ENCODE data around the gene DISP3.

Gene DISP3

GRCh38 chr1:11447903-11448302 is 31.1 kb upstream of the DISP3 start:
- no peak for DNase-seq (ENCODE audit: low spot score)
- Histone ChIP-seq H2BK5ac (ENCODE audit: low read length) (no peak overlapping the region), H3K4me2 (ENCODE audit: insufficient read depth, low read length, poor library complexity, severe bottlenecking) (no peak overlapping the region), H2BK15ac (ENCODE audit: low read length) (no peak overlapping the region), H3K9ac (ENCODE audit: low read depth, low read length, poor library complexity) (no peak overlapping the region), H2BK120ac (ENCODE audit: low read depth, low read length) (no peak overlapping the region), H2BK12ac (ENCODE audit: low read length) (no peak overlapping the region), H3K9me3 (replicated peaks in 1 of 2; ENCODE audit: control insufficient read depth in 2 of 2, insufficient read depth in 1 of 2, low read depth in 1 of 2, low read length in 2 of 2) (no peaks in the 10 kb centered on the region), H3K23ac (ENCODE audit: low read depth, low read length, poor library complexity) (no peak overlapping the region), H3K79me1 (ENCODE audit: low read depth, low read length) (no peaks in the 10 kb centered on the region), H3K36me3 (replicated peaks in 1 of 2; ENCODE audit: control insufficient read depth in 2 of 2, insufficient read depth in 2 of 2, low read length in 2 of 2) (no peaks in the 10 kb centered on the region), H4K8ac (ENCODE audit: low read depth, low read length) (no peak overlapping the region), H3K4me1 (ENCODE audit: control insufficient read depth in 2 of 2, insufficient read depth in 1 of 2, low read depth in 1 of 2, low read length in 2 of 2) (peaks cover 0 to 2% of the 10 kb centered on the region in 2 donors), H3K14ac (ENCODE audit: low read length) (no peak overlapping the region), H3K4ac (ENCODE audit: low read length) (no peak overlapping the region), H2AK5ac (ENCODE audit: low read depth, low read length) (no peak overlapping the region), H3K4me3 (ENCODE audit: low read length in 2 of 2) (no peak overlapping the region), H3K27ac (replicated peaks; ENCODE audit: low read length) (no peak overlapping the region), H3K18ac (ENCODE audit: low read length) (no peak overlapping the region), H4K91ac (ENCODE audit: low read depth, low read length, poor library complexity) (no peak overlapping the region), H3K27me3 (ENCODE audit: control insufficient read depth in 3 of 3, insufficient read depth in 3 of 3, low read depth in 1 of 3, low read length in 3 of 3) (peaks cover 0 to 68% (median 0%) of the 10 kb centered on the region in 3 experiments), H2AFZ (ENCODE audit: low read length) (no peak overlapping the region)
- no CpG with 5 or more reads among the region's 10 CpGs for WGBS, 2 donors (ENCODE audit: extremely low coverage in 2 of 2, insufficient read length in 2 of 2, insufficient replicate concordance in 1 of 2)

GRCh38 chr1:11448373-11449099 is 30.4 kb upstream of the DISP3 start:
- Histone ChIP-seq H2BK15ac (ENCODE audit: low read length) (peak overlapping the region; percentile 14), H3K9me3 (replicated peaks in 1 of 2; ENCODE audit: control insufficient read depth in 2 of 2, insufficient read depth in 1 of 2, low read depth in 1 of 2, low read length in 2 of 2) (no peaks in the 10 kb centered on the region), H4K91ac (ENCODE audit: low read depth, low read length, poor library complexity) (no peak overlapping the region), H3K36me3 (replicated peaks in 1 of 2; ENCODE audit: control insufficient read depth in 2 of 2, insufficient read depth in 2 of 2, low read length in 2 of 2) (no peaks in the 10 kb centered on the region), H3K27ac (replicated peaks; ENCODE audit: low read length) (no peak overlapping the region), H2AFZ (ENCODE audit: low read length) (no peak overlapping the region), H3K79me1 (ENCODE audit: low read depth, low read length) (no peaks in the 10 kb centered on the region), H3K23ac (ENCODE audit: low read depth, low read length, poor library complexity) (peak overlapping the region; percentile 18), H2BK5ac (ENCODE audit: low read length) (no peak overlapping the region), H3K27me3 (ENCODE audit: control insufficient read depth in 3 of 3, insufficient read depth in 3 of 3, low read depth in 1 of 3, low read length in 3 of 3) (peaks cover 0 to 68% (median 0%) of the 10 kb centered on the region in 3 experiments), H4K8ac (ENCODE audit: low read depth, low read length) (no peak overlapping the region), H3K18ac (ENCODE audit: low read length) (no peak overlapping the region), H2AK5ac (ENCODE audit: low read depth, low read length) (peak overlapping the region; percentile 16), H3K14ac (ENCODE audit: low read length) (no peak overlapping the region), H3K4me2 (ENCODE audit: insufficient read depth, low read length, poor library complexity, severe bottlenecking) (no peak overlapping the region), H2BK12ac (ENCODE audit: low read length) (no peak overlapping the region), H3K9ac (ENCODE audit: low read depth, low read length, poor library complexity) (no peak overlapping the region), H2BK120ac (ENCODE audit: low read depth, low read length) (no peak overlapping the region), H3K4me3 (ENCODE audit: low read length in 2 of 2) (no peak overlapping the region), H3K4ac (ENCODE audit: low read length) (no peak overlapping the region), H3K4me1 (ENCODE audit: control insufficient read depth in 2 of 2, insufficient read depth in 1 of 2, low read depth in 1 of 2, low read length in 2 of 2) (peaks cover 0 to 2% of the 10 kb centered on the region in 2 donors)
- DNase-seq (ENCODE audit: low spot score), result no peak
- no CpG with 5 or more reads among the region's 20 CpGs for WGBS, 2 donors (ENCODE audit: extremely low coverage in 2 of 2, insufficient read length in 2 of 2, insufficient replicate concordance in 1 of 2)

GRCh38 chr1:11449100-11449403 is 29.9 kb upstream of the DISP3 start:
- H2BK12ac ChIP-seq (ENCODE audit: low read length), result no peak overlapping the region
- H3K14ac ChIP-seq (ENCODE audit: low read length), result no peak overlapping the region
- H3K4ac ChIP-seq (ENCODE audit: low read length), result no peak overlapping the region
- no peak overlapping the region for H3K4me2 ChIP-seq (ENCODE audit: insufficient read depth, low read length, poor library complexity, severe bottlenecking)
- H2BK120ac ChIP-seq (ENCODE audit: low read depth, low read length), result no peak overlapping the region
- peaks cover 0 to 70% (median 0%) of the 10 kb centered on the region in 3 experiments for H3K27me3 ChIP-seq (ENCODE audit: control insufficient read depth in 3 of 3, insufficient read depth in 3 of 3, low read depth in 1 of 3, low read length in 3 of 3)
- H2BK5ac ChIP-seq (ENCODE audit: low read length), result no peak overlapping the region
- H3K9me3 ChIP-seq (replicated peaks in 1 of 2; ENCODE audit: control insufficient read depth in 2 of 2, insufficient read depth in 1 of 2, low read depth in 1 of 2, low read length in 2 of 2), result no peaks in the 10 kb centered on the region
- H3K36me3 ChIP-seq (replicated peaks in 1 of 2; ENCODE audit: control insufficient read depth in 2 of 2, insufficient read depth in 2 of 2, low read length in 2 of 2), result no peaks in the 10 kb centered on the region
- no peak for DNase-seq (ENCODE audit: low spot score)
- H3K23ac ChIP-seq (ENCODE audit: low read depth, low read length, poor library complexity), result no peak overlapping the region
- H3K79me1 ChIP-seq (ENCODE audit: low read depth, low read length), result no peaks in the 10 kb centered on the region
- H4K91ac ChIP-seq (ENCODE audit: low read depth, low read length, poor library complexity), result no peak overlapping the region
- H2BK15ac ChIP-seq (ENCODE audit: low read length), result peak overlapping the region; percentile 14
- no peak overlapping the region for H4K8ac ChIP-seq (ENCODE audit: low read depth, low read length)
- H3K4me3 ChIP-seq (ENCODE audit: low read length in 2 of 2), result no peak overlapping the region
- no peak overlapping the region for H3K9ac ChIP-seq (ENCODE audit: low read depth, low read length, poor library complexity)
- H3K4me1 ChIP-seq (ENCODE audit: control insufficient read depth in 2 of 2, insufficient read depth in 1 of 2, low read depth in 1 of 2, low read length in 2 of 2), result peaks cover 0 to 2% of the 10 kb centered on the region in 2 donors
- no CpG with 5 or more reads among the region's 11 CpGs for WGBS, 2 donors (ENCODE audit: extremely low coverage in 2 of 2, insufficient read length in 2 of 2, insufficient replicate concordance in 1 of 2)
- peak overlapping the region; percentile 16 for H2AK5ac ChIP-seq (ENCODE audit: low read depth, low read length)
- no peak overlapping the region for H3K27ac ChIP-seq (replicated peaks; ENCODE audit: low read length)
- H2AFZ ChIP-seq (ENCODE audit: low read length), result no peak overlapping the region
- H3K18ac ChIP-seq (ENCODE audit: low read length), result peak overlapping the region; percentile 22

- Histone ChIP-seq H3K14ac (ENCODE audit: low read length) (no peak overlapping the region), H2BK12ac (ENCODE audit: low read length) (no peak overlapping the region), H3K27me3 (ENCODE audit: control insufficient read depth in 3 of 3, insufficient read depth in 3 of 3, low read depth in 1 of 3, low read length in 3 of 3) (peaks cover 0 to 74% (median 0%) of the 10 kb centered on the region in 3 experiments), H3K36me3 (replicated peaks in 1 of 2; ENCODE audit: control insufficient read depth in 2 of 2, insufficient read depth in 2 of 2, low read length in 2 of 2) (no peaks in the 10 kb centered on the region), H2BK15ac (ENCODE audit: low read length) (no peak overlapping the region), H2BK120ac (ENCODE audit: low read depth, low read length) (no peak overlapping the region), H4K8ac (ENCODE audit: low read depth, low read length) (no peak overlapping the region), H3K18ac (ENCODE audit: low read length) (no peak overlapping the region), H3K4me2 (ENCODE audit: insufficient read depth, low read length, poor library complexity, severe bottlenecking) (no peak overlapping the region), H3K27ac (replicated peaks; ENCODE audit: low read length) (no peak overlapping the region), H3K23ac (ENCODE audit: low read depth, low read length, poor library complexity) (no peak overlapping the region), H2BK5ac (ENCODE audit: low read length) (no peak overlapping the region), H4K91ac (ENCODE audit: low read depth, low read length, poor library complexity) (no peak overlapping the region), H3K9ac (ENCODE audit: low read depth, low read length, poor library complexity) (no peak overlapping the region), H3K4me1 (ENCODE audit: control insufficient read depth in 2 of 2, insufficient read depth in 1 of 2, low read depth in 1 of 2, low read length in 2 of 2) (no peaks in the 10 kb centered on the region), H3K9me3 (replicated peaks in 1 of 2; ENCODE audit: control insufficient read depth in 2 of 2, insufficient read depth in 1 of 2, low read depth in 1 of 2, low read length in 2 of 2) (no peaks in the 10 kb centered on the region), H2AK5ac (ENCODE audit: low read depth, low read length) (peak overlapping the region; percentile 67), H3K79me1 (ENCODE audit: low read depth, low read length) (no peaks in the 10 kb centered on the region), H2AFZ (ENCODE audit: low read length) (no peak overlapping the region), H3K4me3 (ENCODE audit: low read length in 2 of 2) (no peak overlapping the region), H3K4ac (ENCODE audit: low read length) (no peak overlapping the region)
- WGBS, 2 donors (ENCODE audit: extremely low coverage in 2 of 2, insufficient read length in 2 of 2, insufficient replicate concordance in 1 of 2), result no CpG with 5 or more reads among the region's 5 CpGs
- DNase-seq (ENCODE audit: low spot score), result no peak
Measured at GRCh38 chr1:11450310-11450709, 28.6 kb upstream of the DISP3 start.
